Measurements from ENCODE around the gene GRK2. TPM values are rescaled to one million over a fixed set of nuclear protein-coding genes. Genes with fewer than 3 reads are reported as not detected.
A peak's percentile ranks its signal among the peaks of the same experiment; 100 is the strongest.
"Not testable (repeated sequence)": the region's sequence is repeated elsewhere in the genome, so short reads cannot be mapped to it uniquely, and the experiment has no call there.

The GRK2 gene
- total RNA-seq, 1 donor from 2014 or later = 244 TPM

- H3K27me3 Mint-ChIP-seq, H3K9me3 Mint-ChIP-seq, H3K27ac Mint-ChIP-seq: not testable (repeated sequence)
- intact Hi-C loops (cut with micrococcal nuclease) = loop anchor here (10.0 kb wide), 1 partner anchor 1606 kb away; no protein-coding TSS in a partner anchor
- peaks cover 14% of the 10 kb centered on the region for H3K36me3 Mint-ChIP-seq (ENCODE audit: low read depth)
- peaks cover 45% of the 10 kb centered on the region for H3K4me1 Mint-ChIP-seq
- DNase-seq = peak; percentile 87
- peak overlapping the region; percentile 70 for H3K4me3 Mint-ChIP-seq
These were observed 5.2 kb upstream of the GRK2 start for GRCh38 chr11:67260885-67261639.

GRCh38 chr11:67261640-67261945 is 4.7 kb upstream of the GRK2 start:
- Mint-ChIP-seq H3K9me3 (no peaks in the 10 kb centered on the region), H3K27me3 (no peaks in the 10 kb centered on the region), H3K4me1 (peaks cover 45% of the 10 kb centered on the region), H3K4me3 (peak overlapping the region; percentile 70), H3K36me3 (ENCODE audit: low read depth) (peaks cover 13% of the 10 kb centered on the region), H3K27ac (no peak overlapping the region)
- no peak for DNase-seq
- intact Hi-C loops (cut with micrococcal nuclease) = loop anchor here (10.0 kb wide), 1 partner anchor 1607 kb away; no protein-coding TSS in a partner anchor

- H3K27ac Mint-ChIP-seq = peak overlapping the region; percentile 83
- H3K27me3 Mint-ChIP-seq = no peaks in the 10 kb centered on the region
- no peaks in the 10 kb centered on the region for H3K9me3 Mint-ChIP-seq
- peaks cover 45% of the 10 kb centered on the region for H3K4me1 Mint-ChIP-seq
- H3K36me3 Mint-ChIP-seq (ENCODE audit: low read depth) = peaks cover 10% of the 10 kb centered on the region
- peak; percentile 65 for DNase-seq
- intact Hi-C loops (cut with micrococcal nuclease) = loop anchor here (1.0 to 10.0 kb wide), 3 partner anchors 21 to 1607 kb away; no protein-coding TSS in a partner anchor
- H3K4me3 Mint-ChIP-seq = peak overlapping the region; percentile 70
These were observed 4.2 kb upstream of the GRK2 start for GRCh38 chr11:67261946-67262681.

- H3K27ac Mint-ChIP-seq = peak overlapping the region; percentile 83
- H3K4me3 Mint-ChIP-seq = peak overlapping the region; percentile 64
- intact Hi-C loops (cut with micrococcal nuclease) = loop anchor here (1.0 to 10.0 kb wide), 3 partner anchors 22 to 1608 kb away; no protein-coding TSS in a partner anchor
- H3K27me3 Mint-ChIP-seq = no peaks in the 10 kb centered on the region
- peaks cover 16% of the 10 kb centered on the region for H3K36me3 Mint-ChIP-seq (ENCODE audit: low read depth)
- H3K4me1 Mint-ChIP-seq = peaks cover 46% of the 10 kb centered on the region
- no peaks in the 10 kb centered on the region for H3K9me3 Mint-ChIP-seq
- peak; percentile 93 for DNase-seq
These were observed 3.3 kb upstream of the GRK2 start for GRCh38 chr11:67262731-67263675.

GRCh38 chr11:67264260-67264659 is 2.0 kb upstream of the GRK2 start:
- intact Hi-C loops (cut with micrococcal nuclease) = loop anchor here (1.0 to 10.0 kb wide), 2 partner anchors 24 to 1609 kb away; no protein-coding TSS in a partner anchor
- Mint-ChIP-seq H3K27me3 (no peaks in the 10 kb centered on the region), H3K27ac (peak overlapping the region; percentile 87), H3K36me3 (ENCODE audit: low read depth) (peaks cover 22% of the 10 kb centered on the region), H3K9me3 (no peaks in the 10 kb centered on the region), H3K4me1 (peaks cover 52% of the 10 kb centered on the region), H3K4me3 (peak overlapping the region; percentile 67)
- DNase-seq = no peak

- peak overlapping the region; percentile 79 for H3K4me3 Mint-ChIP-seq
- peak; percentile 67 for DNase-seq
- peak overlapping the region; percentile 87 for H3K27ac Mint-ChIP-seq
- H3K36me3 Mint-ChIP-seq (ENCODE audit: low read depth) = peaks cover 28% of the 10 kb centered on the region
- intact Hi-C loops (cut with micrococcal nuclease) = loop anchor here (1.0 to 10.0 kb wide), 4 partner anchors 23 to 1610 kb away; partner anchors contain the start of genes AIP, PPP1CA and TBC1D10C
- H3K27me3 Mint-ChIP-seq = no peaks in the 10 kb centered on the region
- H3K9me3 Mint-ChIP-seq = no peaks in the 10 kb centered on the region
- peaks cover 56% of the 10 kb centered on the region for H3K4me1 Mint-ChIP-seq
These were observed 1.2 kb upstream of the GRK2 start for GRCh38 chr11:67264877-67265632.

- Mint-ChIP-seq H3K36me3 (ENCODE audit: low read depth) (peaks cover 36% of the 10 kb centered on the region), H3K27ac (peak overlapping the region; percentile 86), H3K4me1 (peaks cover 64% of the 10 kb centered on the region), H3K4me3 (peak overlapping the region; percentile 79), H3K9me3 (no peaks in the 10 kb centered on the region), H3K27me3 (no peaks in the 10 kb centered on the region)
- peak; percentile 95 for DNase-seq
- intact Hi-C loops (cut with micrococcal nuclease) = loop anchor here (1.0 to 10.0 kb wide), 4 partner anchors 51 to 1611 kb away; partner anchors contain the start of genes AIP, PPP1CA and TBC1D10C
These were observed 432 bp upstream of the GRK2 start for GRCh38 chr11:67265633-67266448.

GRCh38 chr11:67267188-67268080 is 1.2 kb downstream of the GRK2 start:
- DNase-seq = peak; percentile 80
- Mint-ChIP-seq H3K36me3 (ENCODE audit: low read depth) (peaks cover 49% of the 10 kb centered on the region), H3K9me3 (no peaks in the 10 kb centered on the region), H3K27me3 (no peaks in the 10 kb centered on the region), H3K4me1 (peaks cover 71% of the 10 kb centered on the region), H3K4me3 (peak overlapping the region; percentile 97), H3K27ac (peak overlapping the region; percentile 94)
- intact Hi-C loops (cut with micrococcal nuclease) = loop anchor here (1.0 to 10.0 kb wide), 4 partner anchors 10 to 1613 kb away; partner anchors contain the start of genes AIP, PPP1CA and TBC1D10C

GRCh38 chr11:67268081-67268961 is 2.0 kb downstream of the GRK2 start:
- Mint-ChIP-seq H3K9me3 (no peaks in the 10 kb centered on the region), H3K27ac (peak overlapping the region; percentile 94), H3K4me3 (peak overlapping the region; percentile 97), H3K27me3 (no peaks in the 10 kb centered on the region), H3K36me3 (ENCODE audit: low read depth) (peaks cover 52% of the 10 kb centered on the region), H3K4me1 (peaks cover 69% of the 10 kb centered on the region)
- intact Hi-C loops (cut with micrococcal nuclease) = loop anchor here (1.0 to 10.0 kb wide), 4 partner anchors 9 to 1614 kb away; partner anchors contain the start of genes AIP, PPP1CA and TBC1D10C
- DNase-seq = peak; percentile 90

GRCh38 chr11:67268962-67269268 is 2.6 kb downstream of the GRK2 start:
- peak overlapping the region; percentile 97 for H3K4me3 Mint-ChIP-seq
- peak overlapping the region; percentile 97 for H3K27ac Mint-ChIP-seq
- H3K36me3 Mint-ChIP-seq (ENCODE audit: low read depth) = peaks cover 52% of the 10 kb centered on the region
- H3K9me3 Mint-ChIP-seq = no peaks in the 10 kb centered on the region
- H3K4me1 Mint-ChIP-seq = peaks cover 68% of the 10 kb centered on the region
- no peaks in the 10 kb centered on the region for H3K27me3 Mint-ChIP-seq
- intact Hi-C loops (cut with micrococcal nuclease) = loop anchor here (1.0 to 10.0 kb wide), 4 partner anchors 8 to 1614 kb away; partner anchors contain the start of genes AIP, PPP1CA and TBC1D10C
- no peak for DNase-seq

Measured in activated CD4-positive, alpha-beta T cell treated with anti-CD3 and anti-CD28 coated beads, Interleukin-2, amount 10 ng/mL, durations not matched to agents 24 days and 14 days (primary cell).